GM18873 (cell line): ENCODE measurements around the gene RPIA.
"Not testable (repeated sequence)": the region's sequence is repeated elsewhere in the genome, so short reads cannot be mapped to it uniquely, and the experiment has no call there.

Source experiments
- ATAC-seq: cut with Tn5 transposase; IDR thresholded peaks from one replicate; pipeline ENCODE4 v1.9.1; 2021; ENCODE audit warnings: mild to moderate bottlenecking, moderate library complexity, moderate number of reproducible peaks; ENCODE audit not compliant: unreplicated experiment, low FRiP score

RPIA gene

DNA sequence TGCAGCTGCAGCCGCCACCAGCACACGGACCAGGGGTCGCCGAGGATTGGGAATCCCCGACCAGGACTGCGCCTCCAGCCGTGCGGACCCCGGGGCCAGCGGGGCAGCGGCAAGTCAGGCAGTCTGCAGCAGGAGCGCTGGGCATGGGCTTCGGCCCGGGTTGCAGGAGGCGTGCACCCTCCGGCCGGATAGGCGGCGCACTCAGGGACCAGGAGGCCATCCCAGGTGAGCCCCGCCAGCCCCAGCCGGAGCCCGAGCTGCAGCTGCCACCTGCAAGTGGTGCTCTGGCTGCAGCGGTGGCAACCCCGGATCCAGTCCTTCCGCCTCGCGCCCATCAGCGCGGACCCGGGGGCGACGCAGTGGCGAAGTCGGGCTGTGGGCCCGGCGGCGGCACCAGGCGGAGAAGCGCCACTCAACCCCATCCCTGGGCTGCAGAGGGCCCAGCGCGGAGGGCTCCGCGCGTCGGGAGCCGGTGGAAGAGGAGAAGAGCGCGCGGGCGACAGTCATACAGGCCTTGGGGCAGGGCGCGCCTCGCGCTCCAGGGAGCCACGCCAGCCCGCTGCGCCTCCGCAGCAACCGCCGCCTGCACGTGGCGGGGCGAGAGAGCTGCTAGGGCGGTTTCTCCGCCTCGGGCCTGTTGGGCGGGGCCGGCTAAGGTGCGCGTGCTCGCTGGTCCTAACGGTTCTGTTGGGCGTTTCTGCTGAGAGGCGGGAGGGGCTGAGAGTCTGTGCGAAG is 73.8 kb downstream of the RPIA start:
- no peak for ATAC-seq

DNA sequence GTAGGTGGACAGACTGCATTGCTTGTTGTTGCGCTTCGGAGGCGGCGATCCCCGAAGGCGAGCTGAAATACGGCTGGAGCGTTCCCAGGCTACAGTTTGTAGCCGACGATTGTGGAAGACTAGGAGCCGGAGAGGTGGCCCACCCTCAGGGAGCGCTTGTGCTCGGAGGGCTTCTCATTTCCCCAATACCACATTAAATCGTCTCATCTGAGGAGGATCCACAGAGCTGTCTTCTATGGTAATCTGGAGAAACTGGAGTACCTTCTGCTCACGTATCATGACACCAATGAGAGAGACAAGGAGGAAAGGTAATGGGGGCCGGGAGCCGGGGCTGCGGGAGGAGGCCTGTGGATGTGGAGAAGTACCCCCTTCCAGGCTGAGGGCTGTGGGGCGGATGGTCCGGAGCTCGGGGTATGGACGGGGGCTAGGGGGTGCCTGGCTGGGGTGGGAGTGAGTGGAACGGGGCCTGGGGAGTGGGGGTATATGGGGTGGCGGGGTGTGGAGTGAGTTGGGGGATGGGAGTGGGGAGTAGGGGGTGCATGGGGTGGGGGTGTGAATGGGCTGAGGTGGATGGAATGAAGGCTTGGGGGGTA is 74.5 kb downstream of the RPIA start:
- not testable (repeated sequence) for ATAC-seq

DNA sequence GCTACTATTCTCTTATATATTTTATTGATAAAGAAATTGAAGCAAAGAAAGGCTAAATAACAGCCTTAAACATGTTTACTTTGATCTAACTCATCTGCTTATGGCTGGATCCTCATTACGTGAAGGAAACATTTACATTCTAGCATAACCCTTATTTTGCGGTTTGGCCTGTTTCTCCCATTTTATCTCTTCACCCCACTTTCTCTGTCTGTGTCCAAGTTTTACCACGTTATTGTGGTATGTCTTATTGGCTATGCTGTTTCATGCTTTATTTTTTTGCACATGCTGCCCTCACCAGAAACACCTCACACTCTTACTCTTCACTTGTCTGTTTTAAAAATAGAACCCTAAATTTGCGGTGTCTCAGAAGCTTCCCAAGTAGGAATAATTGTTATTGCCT is 78.5 kb downstream of the RPIA start:
- ATAC-seq = no peak

DNA sequence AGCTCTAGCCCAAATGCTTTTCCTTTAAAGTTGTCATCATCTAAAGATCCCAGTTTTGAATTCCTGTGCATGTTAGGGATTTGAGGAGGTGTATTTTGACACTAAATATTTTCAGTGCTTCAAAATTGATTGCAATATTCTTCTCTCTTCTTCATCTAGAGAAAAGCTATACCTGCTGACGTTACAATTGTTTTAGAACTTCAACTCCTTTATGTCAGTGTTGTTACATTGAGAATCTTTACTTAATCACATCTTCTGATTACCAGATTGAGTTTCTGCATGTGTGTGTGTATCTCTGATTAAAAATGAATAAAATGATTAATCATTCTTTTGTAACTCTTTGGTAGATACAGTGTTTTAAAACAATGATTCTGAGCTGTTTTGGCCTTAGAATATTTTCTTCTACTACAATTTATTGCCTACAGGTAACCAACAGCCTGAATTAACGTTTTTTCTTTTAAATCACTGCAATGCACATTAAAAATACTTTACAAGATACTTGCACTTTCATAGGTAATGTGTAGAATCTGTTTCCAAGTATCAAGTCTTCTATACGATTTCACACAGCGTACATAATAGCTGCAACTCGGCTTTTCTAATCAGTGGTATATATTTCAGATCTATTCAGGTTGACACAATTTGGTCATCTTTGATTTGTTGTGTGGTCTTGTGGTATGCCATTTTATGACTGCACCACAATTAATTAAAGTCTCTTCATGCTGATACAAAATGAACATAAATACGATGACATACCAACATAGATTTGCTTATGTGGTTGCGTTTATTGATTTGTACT is 82.0 kb downstream of the RPIA start:
- not testable (repeated sequence) for ATAC-seq

GRCh38 chr2:88789213-88789612 is 97.7 kb downstream of the RPIA start:
- not testable (repeated sequence) for ATAC-seq

DNA sequence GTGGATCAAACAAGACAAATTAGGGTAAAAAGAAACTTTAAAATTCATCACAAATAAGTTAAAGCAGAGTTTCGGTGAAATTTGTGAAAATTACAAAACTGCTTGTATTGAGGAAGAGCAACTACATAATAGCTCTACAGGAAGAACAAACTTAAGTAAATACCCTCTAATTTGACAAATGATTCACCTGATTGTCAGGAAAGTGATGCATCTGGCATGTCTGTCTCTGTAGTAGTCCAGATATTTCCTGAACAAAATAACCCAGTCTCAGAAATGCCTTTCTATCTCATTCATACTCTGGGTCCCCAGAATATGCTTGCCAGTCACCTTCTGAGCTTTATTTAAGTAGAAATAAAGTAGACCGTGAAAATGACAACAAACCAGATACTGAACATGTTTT is 104.5 kb downstream of the RPIA start:
- ATAC-seq = not testable (repeated sequence)

DNA sequence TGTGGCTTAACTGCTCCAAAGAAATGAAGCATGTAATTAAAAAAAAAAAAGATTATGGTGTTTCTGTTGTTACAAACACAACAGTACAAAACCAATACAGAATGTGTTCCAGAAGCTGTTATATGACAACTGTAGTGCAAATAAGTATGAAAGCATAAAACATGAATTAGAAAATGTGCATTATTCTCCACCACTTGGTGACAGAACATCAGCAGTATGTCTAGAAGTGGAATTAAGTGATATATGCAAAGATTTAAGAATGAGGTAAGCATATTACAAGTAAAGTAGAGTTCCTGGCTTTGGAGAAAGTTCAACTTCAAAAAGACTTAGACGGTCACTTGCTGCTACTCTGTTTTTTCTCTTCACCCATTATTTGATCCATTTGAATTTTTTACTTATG is 105.0 kb downstream of the RPIA start:
- not testable (repeated sequence) for ATAC-seq

DNA sequence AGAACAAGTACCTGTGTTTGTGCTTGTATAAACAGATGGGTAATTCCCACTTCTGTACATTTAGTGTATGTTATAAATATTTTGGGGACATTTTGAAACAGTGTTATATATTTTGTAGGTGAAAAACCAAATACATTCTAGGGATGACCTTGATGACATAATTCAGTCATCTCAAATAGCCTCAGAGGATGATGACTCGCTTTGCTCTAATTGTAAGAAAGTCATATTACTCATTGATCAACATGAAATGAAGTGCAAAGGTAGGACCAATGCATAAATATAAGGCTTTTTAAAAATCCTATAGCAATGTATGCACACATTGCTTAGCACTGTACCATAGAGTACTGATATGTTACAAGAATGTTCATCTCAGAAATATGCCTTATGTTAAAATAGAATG is 105.7 kb downstream of the RPIA start:
- ATAC-seq = not testable (repeated sequence)
